ENCODE data around the gene DNER.

DNA sequence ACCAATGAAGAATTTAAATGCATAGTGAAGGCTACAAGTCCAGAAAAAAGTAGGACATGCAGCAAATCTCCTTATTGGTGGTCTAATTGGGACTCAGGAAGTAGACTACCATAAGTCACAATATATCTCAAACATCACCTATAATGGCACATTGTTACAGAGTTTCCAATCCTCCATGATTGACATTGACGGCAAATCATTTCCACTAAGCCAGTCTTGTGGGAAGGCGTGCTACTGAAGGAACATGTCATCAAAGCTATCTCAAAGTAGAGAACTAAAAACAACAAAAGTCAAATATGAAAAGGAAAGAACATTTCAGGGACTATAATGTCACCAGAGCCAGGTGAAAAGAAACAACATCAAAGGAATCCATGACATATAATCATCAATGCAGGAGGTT is 276.9 kb downstream of the DNER start:
- TF ChIP-seq, protein P1, sequence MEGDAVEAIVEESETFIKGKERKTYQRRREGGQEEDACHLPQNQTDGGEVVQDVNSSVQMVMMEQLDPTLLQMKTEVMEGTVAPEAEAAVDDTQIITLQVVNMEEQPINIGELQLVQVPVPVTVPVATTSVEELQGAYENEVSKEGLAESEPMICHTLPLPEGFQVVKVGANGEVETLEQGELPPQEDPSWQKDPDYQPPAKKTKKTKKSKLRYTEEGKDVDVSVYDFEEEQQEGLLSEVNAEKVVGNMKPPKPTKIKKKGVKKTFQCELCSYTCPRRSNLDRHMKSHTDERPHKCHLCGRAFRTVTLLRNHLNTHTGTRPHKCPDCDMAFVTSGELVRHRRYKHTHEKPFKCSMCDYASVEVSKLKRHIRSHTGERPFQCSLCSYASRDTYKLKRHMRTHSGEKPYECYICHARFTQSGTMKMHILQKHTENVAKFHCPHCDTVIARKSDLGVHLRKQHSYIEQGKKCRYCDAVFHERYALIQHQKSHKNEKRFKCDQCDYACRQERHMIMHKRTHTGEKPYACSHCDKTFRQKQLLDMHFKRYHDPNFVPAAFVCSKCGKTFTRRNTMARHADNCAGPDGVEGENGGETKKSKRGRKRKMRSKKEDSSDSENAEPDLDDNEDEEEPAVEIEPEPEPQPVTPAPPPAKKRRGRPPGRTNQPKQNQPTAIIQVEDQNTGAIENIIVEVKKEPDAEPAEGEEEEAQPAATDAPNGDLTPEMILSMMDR (IDR thresholded peaks at IDR 0.05; ENCODE audit: low read length) = no peak
- TF ChIP-seq EZH2 (IDR thresholded peaks at IDR 0.05; ENCODE audit: borderline replicate concordance, low read length) = no peak
